GM19372 (cell line): ENCODE data around the gene ARRDC5.
"Not testable (repeated sequence)": the region's sequence is repeated elsewhere in the genome, so short reads cannot be mapped to it uniquely, and the experiment has no call there.

Source experiments
- ATAC-seq: cut with Tn5 transposase; IDR thresholded peaks from one replicate; pipeline ENCODE4 v1.9.1; 2021; ENCODE audit warnings: mild to moderate bottlenecking, low read depth, moderate library complexity; ENCODE audit not compliant: unreplicated experiment

ARRDC5 gene

GRCh38 chr19:4871711-4872110, 31.0 kb downstream of the ARRDC5 start:
- ATAC-seq = no peak

GRCh38 chr19:4870025-4870700, 32.5 kb downstream of the ARRDC5 start:
- no peak for ATAC-seq

GRCh38 chr19:4868286-4868834, 34.3 kb downstream of the ARRDC5 start:
- ATAC-seq = no peak

GRCh38 chr19:4867534-4868285, 35.0 kb downstream of the ARRDC5 start, which contains the start of gene PLIN3:
TSS of gene PLIN3 (minus strand) at chr19:4867667. CDS start at chr19:4861394, 6,273 bp downstream.
- ATAC-seq = peak; percentile 77

GRCh38 chr19:4866595-4867424, 35.9 kb downstream of the ARRDC5 start:
- ATAC-seq = no peak

GRCh38 chr19:4861147-4861546, 41.5 kb downstream of the ARRDC5 start:
- no peak for ATAC-seq

GRCh38 chr19:4859697-4860096, 43.0 kb downstream of the ARRDC5 start:
- no peak for ATAC-seq

GRCh38 chr19:4856468-4856867, 46.2 kb downstream of the ARRDC5 start:
- ATAC-seq = not testable (repeated sequence)

- ATAC-seq = not testable (repeated sequence)
Observed at GRCh38 chr19:4853506-4853905, 49.2 kb downstream of the ARRDC5 start.

GRCh38 chr19:4852484-4852883, 50.2 kb downstream of the ARRDC5 start:
- ATAC-seq = no peak

GRCh38 chr19:4851551-4852290, 51.0 kb downstream of the ARRDC5 start:
- ATAC-seq = no peak

GRCh38 chr19:4849019-4849418, 53.7 kb downstream of the ARRDC5 start:
- no peak for ATAC-seq

GRCh38 chr19:4847190-4847973, 55.3 kb downstream of the ARRDC5 start:
- ATAC-seq = no peak

GRCh38 chr19:4845975-4846374, 56.7 kb downstream of the ARRDC5 start:
- ATAC-seq = not testable (repeated sequence)

- ATAC-seq = no peak
Observed at GRCh38 chr19:4844348-4845179, 58.1 kb downstream of the ARRDC5 start.

- no peak for ATAC-seq
Observed at GRCh38 chr19:4843647-4843965, 59.1 kb downstream of the ARRDC5 start.
